Small intestine (tissue), 7 donors: ENCODE results near the gene CCDC9. TPM values are rescaled to one million over a fixed set of nuclear protein-coding genes. Genes with fewer than 3 reads are reported as not detected.
"Not testable (repeated sequence)": the region's sequence is repeated elsewhere in the genome, so short reads cannot be mapped to it uniquely, and the experiment has no call there.

ENCODE experiments used
- DNase-seq, 2 donors: peaks; one replicate each; pipeline versions ENCODE4 v3.0.0 to v3.0.0-alpha.2; 2013
- FAIRE-seq: peaks from 2 replicates; lab custom pipeline; 2012; peaks lifted over from hg19 to GRCh38; lab: Jason Lieb, UNC
- H3K27ac ChIP-seq, 3 donors: one replicate each; pipeline ENCODE4 v1.5.1; 2013; ENCODE audit warnings: low read length in 2 of 3, mild to moderate bottlenecking in 2 of 3, control low read depth in 1 of 3, inconsistent platforms in 1 of 3, low read depth in 1 of 3, moderate library complexity in 1 of 3
- H3K27me3 ChIP-seq, 3 donors: one replicate each; pipeline ENCODE4 v1.6.1; 2013; ENCODE audit warnings: low read length in 3 of 3, inconsistent platforms in 1 of 3; ENCODE audit not compliant: control insufficient read depth in 3 of 3, insufficient read depth in 3 of 3
- H3K36me3 ChIP-seq, 3 donors: one replicate each; pipeline ENCODE4 v1.6.1; 2013; ENCODE audit warnings: low read length in 3 of 3, inconsistent platforms in 1 of 3, low read depth in 1 of 3, mild to moderate bottlenecking in 1 of 3, moderate library complexity in 1 of 3; ENCODE audit not compliant: control insufficient read depth in 3 of 3, insufficient read depth in 2 of 3
- H3K4me1 ChIP-seq, 3 donors: one replicate each; pipeline ENCODE4 v1.6.1; 2013; ENCODE audit warnings: low read length in 2 of 3, inconsistent platforms in 1 of 3, low read depth in 1 of 3, mild to moderate bottlenecking in 1 of 3, moderate library complexity in 1 of 3; ENCODE audit not compliant: control insufficient read depth in 3 of 3, insufficient read depth in 2 of 3
- H3K4me3 ChIP-seq, 3 donors: one replicate each; pipeline ENCODE4 v1.5.1; 2013; ENCODE audit warnings: low read length in 3 of 3, control low read depth in 1 of 3, inconsistent platforms in 1 of 3, low read depth in 1 of 3, mild to moderate bottlenecking in 1 of 3, moderate library complexity in 1 of 3
- H3K9me3 ChIP-seq, 2 donors: one replicate each; pipeline ENCODE4 v1.6.1; 2013; ENCODE audit warnings: low read depth in 1 of 2, low read length in 1 of 2; ENCODE audit not compliant: control insufficient read depth in 2 of 2, insufficient read depth in 1 of 2
- WGBS, 3 donors: extraction: QIAGEN DNeasy Blood & Tissue Kit; methylation state at CpG; one replicate each; pipeline ENCODE4 v1.1.7; 2013; 5-methylcytosine and 5-hydroxymethylcytosine counted together
- polyA plus RNA-seq, 4 donors: library from polyadenylated mRNA; stranded (reverse) in 3 of 4; unstranded in 1 of 4; fragments of 200-250 nt in 3 of 4; fragments of 120-200 nt in 1 of 4; gene quantifications; one replicate each; pipeline versions ENCODE4 v1.2.1 to v1.2.3, GENCODE V29; 2013
- donor health status: healthy with polysubstance abuse.
- donor health status: control.
- donor health status: control.
- donor health status: Bipolar disorder and iron deficiency.
- donor health status: healthy.

Gene CCDC9
- polyA plus RNA-seq, 4 donors: 12.1 to 23.0 (median 22.1) TPM

DNA sequence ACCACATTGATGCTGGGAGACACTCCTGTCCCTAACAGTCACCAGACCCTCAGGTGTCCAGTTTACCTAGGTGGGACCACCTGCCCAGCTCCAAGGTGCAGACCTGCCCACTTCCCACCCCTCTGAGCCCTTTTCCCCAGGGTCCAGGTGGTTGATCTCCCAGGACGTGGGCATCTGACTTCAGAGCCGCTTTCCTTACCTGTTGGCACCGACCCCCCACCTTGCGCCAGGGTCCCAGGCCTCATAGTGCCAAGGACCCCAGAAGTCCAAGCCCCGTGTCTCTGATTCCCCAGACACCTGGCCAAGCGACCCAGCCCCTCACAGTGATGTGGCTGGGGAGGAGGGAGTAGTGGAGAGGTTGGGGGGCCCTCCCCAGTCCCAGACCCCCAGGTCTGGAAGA lies 15.8 kb upstream of the CCDC9 start:
- DNase-seq: peak in 1 of 2 donors; percentile 6
- no peak for FAIRE-seq
- 24 to 55% (median 51%) methylated on average over 6 of the region's 6 CpGs for WGBS, 3 donors
- H3K9me3 ChIP-seq: no peaks in the 10 kb centered on the region
- H3K27me3 ChIP-seq: peaks cover 0 to 64% (median 2%) of the 10 kb centered on the region in 3 donors
- no peak overlapping the region for H3K4me3 ChIP-seq
- no peak overlapping the region for H3K27ac ChIP-seq
- H3K4me1 ChIP-seq: peaks cover 0 to 23% (median 0%) of the 10 kb centered on the region in 3 donors
- no peaks in the 10 kb centered on the region for H3K36me3 ChIP-seq

DNA sequence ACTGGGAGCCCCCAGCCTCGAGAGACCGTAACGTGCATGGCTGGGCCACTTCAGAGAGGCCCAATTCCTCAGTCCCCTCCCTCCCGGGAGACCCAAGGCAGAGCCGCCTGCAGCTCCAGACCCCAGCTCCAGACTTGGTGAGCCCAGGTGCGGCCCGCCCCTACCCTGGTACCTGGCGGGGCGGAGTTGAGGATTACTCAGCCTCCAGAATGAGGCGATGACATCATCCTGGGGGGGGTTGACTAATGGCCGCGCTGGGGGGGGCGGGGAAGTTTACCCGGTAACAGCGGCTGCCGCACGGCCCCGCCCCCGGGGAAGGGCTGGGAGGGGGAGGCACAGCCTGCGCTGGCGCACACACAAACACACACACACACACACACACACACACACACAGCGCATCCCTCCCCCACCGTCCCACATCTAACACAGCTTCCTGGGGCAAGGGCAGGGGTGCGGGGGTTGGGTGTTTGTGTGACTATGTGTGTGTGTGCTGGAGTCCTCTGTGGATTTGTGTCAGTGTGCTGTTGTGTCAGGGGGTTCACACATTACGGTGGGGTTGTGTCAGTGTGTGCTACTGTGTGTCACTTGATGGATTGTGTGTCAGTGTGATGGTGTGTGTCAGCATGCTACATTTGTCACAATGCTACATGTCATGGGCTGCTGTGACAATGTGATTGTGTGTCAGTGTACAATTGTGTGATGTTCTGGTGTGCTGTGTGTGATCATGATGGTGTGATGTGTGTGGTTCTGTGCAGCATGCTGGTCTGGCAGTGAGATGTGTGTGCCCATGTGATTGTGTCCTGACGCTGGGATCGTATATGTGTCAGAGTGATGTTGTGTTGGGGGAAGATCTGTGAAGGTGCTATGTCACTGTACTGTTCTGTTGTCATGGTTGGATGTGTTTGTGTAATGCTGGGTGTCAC lies 15.1 kb upstream of the CCDC9 start:
- Histone ChIP-seq H3K4me1 (peaks cover 0 to 23% (median 0%) of the 10 kb centered on the region in 3 donors), H3K27ac (no peak overlapping the region), H3K36me3 (no peaks in the 10 kb centered on the region), H3K27me3 (peaks cover 0 to 61% (median 2%) of the 10 kb centered on the region in 3 donors), H3K9me3 (no peaks in the 10 kb centered on the region), H3K4me3 (no peak overlapping the region)
- 4 to 6% (median 4%) methylated on average over 23 to 27 of the region's 27 CpGs for WGBS, 3 donors
- FAIRE-seq: no peak
- peak; percentile 74 to 89 for DNase-seq

GRCh38 chr19:47241919-47242577 lies 14.3 kb upstream of the CCDC9 start:
- FAIRE-seq: no peak
- H3K36me3 ChIP-seq: no peaks in the 10 kb centered on the region
- DNase-seq: peak in 1 of 2 donors; percentile 19
- no peaks in the 10 kb centered on the region for H3K9me3 ChIP-seq
- H3K27me3 ChIP-seq: peaks cover 0 to 56% (median 2%) of the 10 kb centered on the region in 3 donors
- WGBS, 3 donors: 69 to 83% (median 74%) methylated on average over 7 of the region's 7 CpGs
- H3K4me1 ChIP-seq: peaks cover 0 to 23% (median 0%) of the 10 kb centered on the region in 3 donors
- no peak overlapping the region for H3K27ac ChIP-seq
- H3K4me3 ChIP-seq: no peak overlapping the region

GRCh38 chr19:47243364-47243775 lies 13.0 kb upstream of the CCDC9 start:
- Histone ChIP-seq H3K4me1 (peaks cover 0 to 23% (median 0%) of the 10 kb centered on the region in 3 donors), H3K9me3 (no peaks in the 10 kb centered on the region), H3K4me3 (peak overlapping the region in 1 of 3 donors; percentile 8), H3K27me3 (peaks cover 0 to 50% (median 2%) of the 10 kb centered on the region in 3 donors), H3K27ac (no peak overlapping the region), H3K36me3 (no peaks in the 10 kb centered on the region)
- DNase-seq (peak in 1 of 2 donors; percentile 25), FAIRE-seq (no peak)
- WGBS, 3 donors: 14 to 45% (median 25%) methylated on average over 4 to 9 of the region's 9 CpGs

- 1 to 2% (median 2%) methylated on average over 46 of the region's 46 CpGs for WGBS, 3 donors
- Histone ChIP-seq H3K9me3 (no peaks in the 10 kb centered on the region), H3K4me1 (peaks cover 0 to 23% (median 0%) of the 10 kb centered on the region in 3 donors), H3K27me3 (peaks cover 0 to 45% (median 2%) of the 10 kb centered on the region in 3 donors), H3K27ac (peak overlapping the region; percentile 32 to 79 (median 62)), H3K36me3 (no peaks in the 10 kb centered on the region), H3K4me3 (peak overlapping the region in 2 of 3 donors; percentile 4 to 9)
- DNase-seq (peak; percentile 87 to 96), FAIRE-seq (no peak)
Observed at GRCh38 chr19:47243776-47244547, 12.4 kb upstream of the CCDC9 start.

GRCh38 chr19:47247308-47247990 lies 8.9 kb upstream of the CCDC9 start:
- WGBS, 3 donors: 32 to 33% (median 32%) methylated on average over 25 of the region's 25 CpGs
- Histone ChIP-seq H3K36me3 (no peaks in the 10 kb centered on the region), H3K4me3 (no peak overlapping the region), H3K9me3 (no peaks in the 10 kb centered on the region), H3K27me3 (peaks cover 0 to 14% (median 0%) of the 10 kb centered on the region in 3 donors), H3K4me1 (peaks cover 0 to 12% (median 0%) of the 10 kb centered on the region in 3 donors), H3K27ac (no peak overlapping the region)
- FAIRE-seq: no peak
- DNase-seq: peak; percentile 75 to 84

DNA sequence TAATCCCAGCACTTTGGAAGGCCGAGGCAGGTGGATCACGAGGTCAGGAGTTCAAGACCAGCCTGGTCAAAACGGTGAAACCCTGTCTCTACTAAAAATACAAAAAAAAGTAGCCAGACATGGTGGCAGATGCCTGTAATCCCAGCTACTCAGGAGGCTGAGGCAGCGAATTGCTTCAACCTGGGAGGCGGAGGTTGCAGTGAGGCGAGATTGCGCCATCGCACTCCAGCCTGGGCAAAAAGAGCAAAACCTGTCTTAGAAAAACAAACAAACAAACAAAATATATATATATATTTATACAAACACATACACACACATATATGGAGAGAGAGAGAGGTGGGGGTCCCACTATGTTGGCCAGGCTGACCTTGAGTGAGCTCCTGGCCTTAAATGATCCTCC lies 3.3 kb upstream of the CCDC9 start:
- H3K36me3 ChIP-seq, H3K27ac ChIP-seq, H3K27me3 ChIP-seq, FAIRE-seq, H3K4me3 ChIP-seq, H3K9me3 ChIP-seq, DNase-seq: not testable (repeated sequence)
- H3K4me1 ChIP-seq: peaks cover 0 to 12% (median 3%) of the 10 kb centered on the region in 3 donors
- 82 to 84% (median 84%) methylated on average over 8 of the region's 8 CpGs for WGBS, 3 donors
